HepG2 (cell line): ENCODE results near the gene CENPM. TPM values are rescaled to one million over a fixed set of nuclear protein-coding genes. Genes with fewer than 3 reads are reported as not detected.

ENCODE experiments used
- BHLHE40 ChIP-seq: IDR thresholded peaks from 2 replicates; pipeline ENCODE4 v1.6.1; 2011; ENCODE audit warnings: low read length, improper control_type of control experiment
- FOXJ3 ChIP-seq: sonication (generic); formaldehyde crosslinking; IDR thresholded peaks from 2 replicates; pipeline ENCODE4 v1.4.0; 2020; ENCODE audit warnings: missing genetic modification reagents, mild to moderate bottlenecking, borderline replicate concordance
- FOXK1 ChIP-seq: sonication (generic); formaldehyde crosslinking; IDR thresholded peaks from 2 replicates; pipeline ENCODE4 v1.4.0; 2020; ENCODE audit warnings: low read depth, missing genetic modification reagents, borderline replicate concordance
- GABPA ChIP-seq, 2 experiments: IDR thresholded peaks; 2 replicates each; pipeline ENCODE4 v1.6.1; 2011 to 2016; ENCODE audit warnings: low read depth in 2 of 2, low read length in 1 of 2, missing biosample characterization in 1 of 2, missing genetic modification characterization in 1 of 2
- GMEB1 ChIP-seq: sonication (generic); formaldehyde crosslinking; IDR thresholded peaks from 2 replicates; pipeline ENCODE4 v1.5.1; 2020; ENCODE audit warnings: missing genetic modification reagents, mild to moderate bottlenecking, borderline replicate concordance
- IRF9 ChIP-seq: sonication (generic); formaldehyde crosslinking; IDR thresholded peaks from 2 replicates; pipeline ENCODE4 v1.8.0; 2022; ENCODE audit warnings: missing genetic modification reagents, mild to moderate bottlenecking, borderline replicate concordance
- MAZ ChIP-seq, 2 experiments: sonication (generic) in 1 of 2; formaldehyde crosslinking in 1 of 2; IDR thresholded peaks; 2 replicates each; pipeline versions ENCODE4 v1.5.0 to v1.6.1; 2012 to 2020; ENCODE audit warnings: low read depth in 2 of 2, mild to moderate bottlenecking in 2 of 2, borderline replicate concordance in 1 of 2, improper control_type of control experiment in 1 of 2, low read length in 1 of 2, missing genetic modification reagents in 1 of 2, moderate library complexity in 1 of 2
- MIXL1 ChIP-seq: IDR thresholded peaks from 2 replicates; pipeline ENCODE4 v1.6.1; 2016
- PAF1 ChIP-seq: IDR thresholded peaks from 2 replicates; pipeline ENCODE4 v1.6.1; 2016; ENCODE audit warnings: missing genetic modification reagents, missing compliant biosample characterization
- PRDM15 ChIP-seq: sonication (generic); formaldehyde crosslinking; IDR thresholded peaks from 2 replicates; pipeline ENCODE4 v1.4.0; 2020; ENCODE audit warnings: missing genetic modification reagents
- RARA ChIP-seq: IDR thresholded peaks from 2 replicates; pipeline ENCODE4 v1.6.1; 2016; ENCODE audit warnings: missing genetic modification reagents, missing compliant biosample characterization
- TAF15 ChIP-seq: fragments of 200-400 bp; formaldehyde crosslinking; IDR thresholded peaks from one replicate; pipeline ENCODE4 v1.6.1; 2018; ENCODE audit warnings: mild to moderate bottlenecking, low read depth, low read length; ENCODE audit not compliant: poor library complexity, severe bottlenecking
- TEAD2 ChIP-seq: sonication (generic); formaldehyde crosslinking; IDR thresholded peaks from 2 replicates; pipeline ENCODE4 v1.9.0; 2021; ENCODE audit warnings: missing genetic modification reagents
- ZC3H13 ChIP-seq: sonication (generic); formaldehyde crosslinking; IDR thresholded peaks from 2 replicates; pipeline ENCODE4 v1.8.1; 2023; ENCODE audit warnings: mild to moderate bottlenecking, missing genetic modification reagents, moderate library complexity
- ZNF160 ChIP-seq: sonication (generic); formaldehyde crosslinking; IDR thresholded peaks from 2 replicates; pipeline ENCODE4 v1.8.0; 2022; ENCODE audit warnings: mild to moderate bottlenecking, inconsistent platforms, missing genetic modification reagents
- ZNF253 ChIP-seq: sonication (generic); formaldehyde crosslinking; IDR thresholded peaks from 2 replicates; pipeline ENCODE4 v1.8.0; 2022; ENCODE audit warnings: mild to moderate bottlenecking, missing genetic modification reagents, borderline replicate concordance
- ZNF546 ChIP-seq: sonication (generic); formaldehyde crosslinking; conservative IDR thresholded peaks from 2 replicates; pipeline ENCODE4 v1.8.1; 2023; ENCODE audit warnings: mild to moderate bottlenecking, missing genetic modification reagents
- ZNF552 ChIP-seq: sonication (generic); formaldehyde crosslinking; IDR thresholded peaks from 2 replicates; pipeline ENCODE4 v1.9.0; 2022; ENCODE audit warnings: missing genetic modification reagents, mild to moderate bottlenecking, borderline replicate concordance
- ZNF619 ChIP-seq: sonication (generic); formaldehyde crosslinking; IDR thresholded peaks from 2 replicates; pipeline ENCODE4 v1.4.0; 2020; ENCODE audit warnings: mild to moderate bottlenecking, missing genetic modification reagents
- polyA plus RNA-seq, 8 experiments: library from polyadenylated mRNA; depleted of rRNA in 3 of 8; stranded (reverse) in 7 of 8; unstranded in 1 of 8; fragments of >200 nt; fragmentation: Illumina TruSeq in 4 of 8; extraction: Trizol in 4 of 8; gene quantifications; 2 replicates each; pipeline versions ENCODE4 v1.2.1 to v1.2.3, GENCODE V29; 2011 to 2016; ENCODE audit warnings: low read depth in 4 of 8, missing spikeins in 1 of 8, mixed read lengths in 1 of 8; ENCODE audit not compliant: insufficient read depth in 1 of 8
- total RNA-seq, 5 experiments: library from RNA; depleted of rRNA; stranded (reverse); fragments of >200 nt; fragmentation: Illumina TruSeq; extraction: Trizol; gene quantifications; 2 replicates each; pipeline ENCODE4 v1.2.3, GENCODE V29; 2016; ENCODE audit warnings: low read depth in 1 of 5
- TF ChIP-seq, protein P1 (sequence below): IDR thresholded peaks from 2 replicates; pipeline ENCODE4 v1.6.1; 2012; ENCODE audit warnings: low read depth, low read length, improper control_type of control experiment

Gene CENPM
- total and polyA plus RNA-seq, 2 of the 13 experiments (the other 11 are each of a cell fraction or from before 2014, with no cell fraction given), result 11.2 to 37.3 TPM

- TF ChIP-seq FOXK1 (CRISPR knock-in tag) (no peak), MIXL1 (CRISPR knock-in tag) (no peak), ZC3H13 (CRISPR knock-in tag) (no peak), FOXJ3 (CRISPR knock-in tag) (no peak), TAF15 (no peak), PRDM15 (CRISPR knock-in tag) (no peak), PAF1 (no peak), IRF9 (no peak), ZNF619 (no peak), GMEB1 (CRISPR knock-in tag) (no peak), BHLHE40 (peak; percentile 35; the same call in 1 of the 2 replicates), TEAD2 (CRISPR knock-in tag) (no peak), ZNF546 (CRISPR knock-in tag) (no peak), ZNF160 (CRISPR knock-in tag) (no peak), GABPA (IDR thresholded peaks at IDR 0.05; ENCODE audit: low read depth, low read length) (no peak), GABPA (CRISPR knock-in tag; IDR thresholded peaks at IDR 0.05; ENCODE audit: low read depth) (no peak), MAZ (IDR thresholded peaks at IDR 0.05; ENCODE audit: borderline replicate concordance, low read depth, low read length) (no peak), MAZ (CRISPR knock-in tag; IDR thresholded peaks at IDR 0.05; ENCODE audit: low read depth) (no peak; the same call in 1 of the 2 replicates), ZNF552 (CRISPR knock-in tag) (no peak), ZNF253 (CRISPR knock-in tag) (no peak), RARA (CRISPR knock-in tag) (0 out of 2 replicates have a peak, but pooled peaks have one; percentile 8)
- TF ChIP-seq, protein P1, sequence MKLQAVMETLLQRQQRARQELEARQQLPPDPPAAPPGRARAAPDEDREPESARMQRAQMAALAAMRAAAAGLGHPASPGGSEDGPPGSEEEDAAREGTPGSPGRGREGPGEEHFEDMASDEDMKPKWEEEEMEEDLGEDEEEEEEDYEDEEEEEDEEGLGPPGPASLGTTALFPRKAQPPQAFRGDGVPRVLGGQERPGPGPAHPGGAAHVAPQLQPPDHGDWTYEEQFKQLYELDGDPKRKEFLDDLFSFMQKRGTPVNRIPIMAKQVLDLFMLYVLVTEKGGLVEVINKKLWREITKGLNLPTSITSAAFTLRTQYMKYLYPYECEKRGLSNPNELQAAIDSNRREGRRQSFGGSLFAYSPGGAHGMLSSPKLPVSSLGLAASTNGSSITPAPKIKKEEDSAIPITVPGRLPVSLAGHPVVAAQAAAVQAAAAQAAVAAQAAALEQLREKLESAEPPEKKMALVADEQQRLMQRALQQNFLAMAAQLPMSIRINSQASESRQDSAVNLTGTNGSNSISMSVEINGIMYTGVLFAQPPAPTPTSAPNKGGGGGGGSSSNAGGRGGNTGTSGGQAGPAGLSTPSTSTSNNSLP, result no peak
Observed at GRCh38 chr22:41910050-41911000, 36.6 kb downstream of the CENPM start (continued).
